Neuronal stem cell (in vitro differentiated cells): ENCODE data around the gene CCDC171.

Source experiments
- DNase-seq: peaks from one replicate; pipeline ENCODE4 v3.0.0-alpha.2; 2013; ENCODE audit warnings: low spot score
- H2AFZ ChIP-seq: one replicate; pipeline ENCODE4 v1.6.1; 2013; ENCODE audit warnings: mild to moderate bottlenecking, low read length, inconsistent platforms
- H2AK5ac ChIP-seq: 2 replicates; pipeline ENCODE4 v1.6.1; 2013; ENCODE audit warnings: low read depth, mild to moderate bottlenecking, inconsistent platforms, low read length, moderate library complexity, mixed read lengths
- H2BK120ac ChIP-seq: 2 replicates; pipeline ENCODE4 v1.6.1; 2013; ENCODE audit warnings: low read depth, mild to moderate bottlenecking, inconsistent platforms, low read length, moderate library complexity, mixed read lengths
- H2BK12ac ChIP-seq: one replicate; pipeline ENCODE4 v1.6.1; 2013; ENCODE audit warnings: low read length, inconsistent platforms
- H2BK15ac ChIP-seq: 2 replicates; pipeline ENCODE4 v1.6.1; 2013; ENCODE audit warnings: mild to moderate bottlenecking, low read length, inconsistent platforms, mixed read lengths
- H2BK5ac ChIP-seq: one replicate; pipeline ENCODE4 v1.6.1; 2013; ENCODE audit warnings: inconsistent platforms, mild to moderate bottlenecking, low read length, moderate library complexity
- H3K14ac ChIP-seq: one replicate; pipeline ENCODE4 v1.6.1; 2013; ENCODE audit warnings: low read length, inconsistent platforms
- H3K18ac ChIP-seq: 2 replicates; pipeline ENCODE4 v1.6.1; 2013; ENCODE audit warnings: low read length, inconsistent platforms
- H3K23ac ChIP-seq: 2 replicates; pipeline ENCODE4 v1.6.1; 2013; ENCODE audit warnings: low read depth, mild to moderate bottlenecking, mixed read lengths, low read length, inconsistent platforms; ENCODE audit not compliant: poor library complexity
- H3K27ac ChIP-seq: replicated peaks from 3 replicates; pipeline ENCODE4 v1.5.1; 2013; ENCODE audit warnings: low read length, inconsistent platforms
- H3K27me3 ChIP-seq, 3 experiments: 2 replicates each; pipeline ENCODE4 v1.6.1; 2013; ENCODE audit warnings: low read length in 3 of 3, mild to moderate bottlenecking in 2 of 3, inconsistent platforms in 1 of 3, low read depth in 1 of 3, mixed read lengths in 1 of 3, moderate library complexity in 1 of 3; ENCODE audit not compliant: control insufficient read depth in 3 of 3, insufficient read depth in 3 of 3
- H3K36me3 ChIP-seq, 2 donors: replicated peaks in 1 of 2; 2 replicates each; pipeline ENCODE4 v1.6.1; 2013; ENCODE audit warnings: low read length in 2 of 2; ENCODE audit not compliant: control insufficient read depth in 2 of 2, insufficient read depth in 2 of 2
- H3K4ac ChIP-seq: 2 replicates; pipeline ENCODE4 v1.6.1; 2013; ENCODE audit warnings: inconsistent platforms, mild to moderate bottlenecking, low read length, moderate library complexity
- H3K4me1 ChIP-seq, 2 donors: 1 replicate in 1 of 2; 2 replicates in 1 of 2; pipeline ENCODE4 v1.6.1; 2013; ENCODE audit warnings: low read length in 2 of 2, low read depth in 1 of 2; ENCODE audit not compliant: control insufficient read depth in 2 of 2, insufficient read depth in 1 of 2
- H3K4me2 ChIP-seq: one replicate; pipeline ENCODE4 v1.6.1; 2013; ENCODE audit warnings: mild to moderate bottlenecking, low read length, inconsistent platforms; ENCODE audit not compliant: insufficient read depth, poor library complexity, severe bottlenecking
- H3K4me3 ChIP-seq, 2 donors: 2 replicates each; pipeline ENCODE4 v1.5.1; 2013; ENCODE audit warnings: low read length in 2 of 2, mild to moderate bottlenecking in 2 of 2, inconsistent platforms in 1 of 2, moderate library complexity in 1 of 2
- H3K79me1 ChIP-seq: one replicate; pipeline ENCODE4 v1.6.1; 2013; ENCODE audit warnings: low read depth, mild to moderate bottlenecking, inconsistent platforms, low read length, moderate library complexity
- H3K9ac ChIP-seq: one replicate; pipeline ENCODE4 v1.6.1; 2013; ENCODE audit warnings: mild to moderate bottlenecking, low read depth, low read length, inconsistent platforms; ENCODE audit not compliant: poor library complexity
- H3K9me3 ChIP-seq, 2 donors: replicated peaks in 1 of 2; 2 replicates each; pipeline versions ENCODE3 to v1.6.1; 2013; ENCODE audit warnings: low read length in 2 of 2, mild to moderate bottlenecking in 2 of 2, inconsistent platforms in 1 of 2, low read depth in 1 of 2, mixed read lengths in 1 of 2, moderate library complexity in 1 of 2; ENCODE audit not compliant: control insufficient read depth in 2 of 2, insufficient read depth in 1 of 2
- H4K8ac ChIP-seq: one replicate; pipeline ENCODE4 v1.6.1; 2013; ENCODE audit warnings: low read depth, mild to moderate bottlenecking, inconsistent platforms, low read length, moderate library complexity
- H4K91ac ChIP-seq: one replicate; pipeline ENCODE4 v1.6.1; 2013; ENCODE audit warnings: low read length, low read depth, mild to moderate bottlenecking, inconsistent platforms; ENCODE audit not compliant: poor library complexity
- WGBS, 2 donors: extraction: QIAGEN DNeasy Blood & Tissue Kit; methylation state at CpG; one replicate each; pipeline ENCODE4 v1.1.7; 2013; ENCODE audit warnings: missing lambda C conversion rate in 2 of 2, mixed read lengths in 1 of 2; ENCODE audit not compliant: insufficient read length in 2 of 2, insufficient replicate concordance in 1 of 2; ENCODE audit errors: extremely low coverage in 2 of 2; 5-methylcytosine and 5-hydroxymethylcytosine counted together

CCDC171 gene

DNA sequence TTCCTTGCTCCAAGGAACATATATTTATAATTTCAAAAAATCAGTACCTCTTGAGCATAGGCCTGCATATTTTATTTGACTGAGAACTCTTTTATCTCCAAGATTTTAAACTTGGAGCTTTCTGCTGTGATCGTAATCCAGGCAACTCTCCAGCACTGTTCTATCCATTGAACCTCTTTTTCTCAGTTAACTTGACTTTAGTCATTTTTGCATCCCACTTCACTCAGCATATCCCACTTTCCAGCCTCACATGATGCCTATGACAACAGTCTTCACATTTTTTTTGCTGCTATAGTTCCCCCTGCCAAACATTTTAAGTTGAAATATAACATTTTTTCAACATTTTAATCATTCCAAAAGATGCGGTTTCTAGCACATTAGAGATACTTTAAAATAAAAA lies 33.0 kb upstream of the CCDC171 start:
- H3K4me2 ChIP-seq, result no peak overlapping the region
- no peak overlapping the region for H3K23ac ChIP-seq
- no peak overlapping the region for H4K8ac ChIP-seq
- H2BK15ac ChIP-seq, result no peak overlapping the region
- no peak overlapping the region for H2AK5ac ChIP-seq
- H3K9me3 ChIP-seq, result no peaks in the 10 kb centered on the region
- no peaks in the 10 kb centered on the region for H3K36me3 ChIP-seq
- H3K4ac ChIP-seq, result no peak overlapping the region
- H3K4me3 ChIP-seq, result no peak overlapping the region
- DNase-seq, result no peak
- H2BK5ac ChIP-seq, result no peak overlapping the region
- H3K27me3 ChIP-seq, result no peaks in the 10 kb centered on the region
- no peak overlapping the region for H2BK120ac ChIP-seq
- no peak overlapping the region for H2BK12ac ChIP-seq
- WGBS, 2 donors, result no CpG with 5 or more reads among the region's 2 CpGs
- H3K27ac ChIP-seq, result no peak overlapping the region
- no peaks in the 10 kb centered on the region for H3K79me1 ChIP-seq
- no peak overlapping the region for H3K9ac ChIP-seq
- no peak overlapping the region for H2AFZ ChIP-seq
- no peaks in the 10 kb centered on the region for H3K4me1 ChIP-seq
- H3K14ac ChIP-seq, result no peak overlapping the region
- no peak overlapping the region for H3K18ac ChIP-seq
- H4K91ac ChIP-seq, result no peak overlapping the region

DNA sequence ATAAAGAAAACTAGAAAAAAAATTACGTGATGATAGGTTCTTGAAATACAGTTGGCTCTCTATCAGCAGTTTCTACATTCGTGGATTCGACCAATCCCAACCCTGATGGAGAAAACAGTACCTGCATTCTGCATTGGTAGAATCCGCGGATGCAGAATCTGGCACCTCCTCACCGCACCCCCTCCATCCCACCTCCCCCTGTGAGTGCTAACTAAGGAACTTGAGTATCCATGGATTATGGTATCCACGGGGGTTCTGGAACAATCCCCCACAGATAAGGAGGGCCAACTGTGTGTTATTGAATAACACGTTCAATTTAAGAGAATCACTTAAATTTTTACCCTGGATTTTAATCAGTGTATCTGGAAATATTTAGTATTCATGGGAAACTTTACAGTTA lies 31.6 kb upstream of the CCDC171 start:
- no peak overlapping the region for H3K18ac ChIP-seq
- no peak overlapping the region for H2BK12ac ChIP-seq
- no peak overlapping the region for H4K8ac ChIP-seq
- H3K27me3 ChIP-seq, result no peaks in the 10 kb centered on the region
- H3K14ac ChIP-seq, result no peak overlapping the region
- no peak overlapping the region for H2AFZ ChIP-seq
- no peak overlapping the region for H2BK120ac ChIP-seq
- H3K27ac ChIP-seq, result no peak overlapping the region
- H3K4ac ChIP-seq, result no peak overlapping the region
- no peak for DNase-seq
- no peak overlapping the region for H2BK5ac ChIP-seq
- H3K36me3 ChIP-seq, result no peaks in the 10 kb centered on the region
- H3K79me1 ChIP-seq, result no peaks in the 10 kb centered on the region
- H4K91ac ChIP-seq, result no peak overlapping the region
- no peaks in the 10 kb centered on the region for H3K4me1 ChIP-seq
- WGBS, 2 donors, result no CpG with 5 or more reads among the region's 8 CpGs
- H2AK5ac ChIP-seq, result no peak overlapping the region
- no peak overlapping the region for H3K4me3 ChIP-seq
- H3K9me3 ChIP-seq, result no peaks in the 10 kb centered on the region
- no peak overlapping the region for H3K23ac ChIP-seq
- no peak overlapping the region for H3K9ac ChIP-seq
- no peak overlapping the region for H2BK15ac ChIP-seq
- H3K4me2 ChIP-seq, result no peak overlapping the region

DNA sequence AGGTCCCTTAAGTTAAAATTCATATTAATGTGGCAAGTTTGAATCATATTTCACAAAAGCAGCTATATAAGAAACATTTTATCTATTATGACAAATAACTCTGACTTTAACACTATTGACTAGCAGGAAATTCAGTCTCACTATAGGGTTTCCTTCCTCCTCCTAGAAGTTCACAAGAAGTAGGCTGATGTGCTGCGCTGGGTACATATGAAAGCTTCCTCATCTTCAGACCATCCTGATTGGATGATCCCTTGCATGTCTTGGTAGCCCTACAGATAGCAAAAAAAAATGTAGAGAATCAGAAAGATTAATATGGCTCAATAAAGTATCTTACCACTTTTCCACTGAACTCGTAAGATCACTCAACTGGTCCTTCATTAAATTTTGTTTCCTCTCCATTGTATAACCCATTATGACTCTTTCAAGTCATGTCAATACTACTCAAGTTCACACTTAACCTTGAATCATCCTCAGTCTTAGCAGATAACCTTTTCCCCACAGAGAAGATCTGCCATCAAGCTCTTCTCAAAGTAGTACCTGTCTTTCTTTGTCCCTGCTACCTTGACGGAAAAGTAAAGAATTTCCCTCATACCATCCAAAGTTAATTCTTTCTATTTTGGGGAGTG lies 30.6 kb upstream of the CCDC171 start:
- Histone ChIP-seq H3K79me1 (no peaks in the 10 kb centered on the region), H3K36me3 (no peaks in the 10 kb centered on the region), H3K4me2 (no peak overlapping the region), H2BK120ac (no peak overlapping the region), H4K91ac (no peak overlapping the region), H3K4me3 (no peak overlapping the region), H3K14ac (no peak overlapping the region), H3K27me3 (no peaks in the 10 kb centered on the region), H2AFZ (no peak overlapping the region), H3K23ac (no peak overlapping the region), H3K9ac (no peak overlapping the region), H3K4ac (no peak overlapping the region), H2BK15ac (no peak overlapping the region), H3K9me3 (no peaks in the 10 kb centered on the region), H4K8ac (no peak overlapping the region), H2BK5ac (no peak overlapping the region), H3K4me1 (no peaks in the 10 kb centered on the region), H3K18ac (no peak overlapping the region), H2BK12ac (no peak overlapping the region), H2AK5ac (no peak overlapping the region), H3K27ac (no peak overlapping the region)
- DNase-seq, result no peak
- no CpG with 5 or more reads among the region's 3 CpGs for WGBS, 2 donors

DNA sequence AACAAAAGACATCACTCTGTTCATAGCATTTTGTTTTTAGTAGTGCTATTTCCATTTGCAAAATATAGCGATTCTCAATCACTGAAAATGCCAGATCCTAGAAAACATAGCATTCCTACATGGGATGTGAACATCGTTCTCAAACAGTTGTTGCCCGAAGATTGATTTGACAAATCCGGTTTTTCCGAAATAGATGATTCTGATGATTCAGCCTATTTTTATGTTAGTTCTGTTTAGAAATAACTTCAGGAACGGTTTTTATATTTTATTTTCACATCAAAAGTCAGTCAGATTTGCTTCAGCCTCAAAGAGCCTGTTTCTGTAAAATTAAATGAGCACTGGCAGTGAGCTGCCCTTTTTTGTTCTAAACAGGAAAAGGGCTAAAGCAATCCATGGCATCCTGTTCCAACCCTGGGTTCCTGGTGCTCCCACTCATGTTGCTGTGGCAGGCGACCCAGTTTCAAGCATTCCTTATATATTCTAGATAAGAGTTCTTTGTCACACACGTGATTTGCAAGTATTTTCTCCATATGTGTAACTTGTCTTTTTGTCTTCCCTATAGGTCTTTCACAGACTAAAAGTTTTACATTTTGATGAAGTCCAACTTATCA lies 27.9 kb upstream of the CCDC171 start:
- Histone ChIP-seq H3K14ac (no peak overlapping the region), H3K23ac (no peak overlapping the region), H2BK15ac (no peak overlapping the region), H2AK5ac (no peak overlapping the region), H3K18ac (no peak overlapping the region), H4K91ac (no peak overlapping the region), H3K4me1 (no peaks in the 10 kb centered on the region), H3K27me3 (no peaks in the 10 kb centered on the region), H2AFZ (no peak overlapping the region), H3K4ac (no peak overlapping the region), H3K9ac (no peak overlapping the region), H4K8ac (no peak overlapping the region), H3K9me3 (no peaks in the 10 kb centered on the region), H3K4me3 (no peak overlapping the region), H2BK12ac (no peak overlapping the region), H3K4me2 (no peak overlapping the region), H2BK120ac (no peak overlapping the region), H3K79me1 (no peaks in the 10 kb centered on the region), H3K36me3 (no peaks in the 10 kb centered on the region), H2BK5ac (no peak overlapping the region), H3K27ac (no peak overlapping the region)
- DNase-seq, result no peak
- WGBS, 2 donors, result no CpG with 5 or more reads among the region's 8 CpGs
